ENCODE results near the gene TNS3.

DNA sequence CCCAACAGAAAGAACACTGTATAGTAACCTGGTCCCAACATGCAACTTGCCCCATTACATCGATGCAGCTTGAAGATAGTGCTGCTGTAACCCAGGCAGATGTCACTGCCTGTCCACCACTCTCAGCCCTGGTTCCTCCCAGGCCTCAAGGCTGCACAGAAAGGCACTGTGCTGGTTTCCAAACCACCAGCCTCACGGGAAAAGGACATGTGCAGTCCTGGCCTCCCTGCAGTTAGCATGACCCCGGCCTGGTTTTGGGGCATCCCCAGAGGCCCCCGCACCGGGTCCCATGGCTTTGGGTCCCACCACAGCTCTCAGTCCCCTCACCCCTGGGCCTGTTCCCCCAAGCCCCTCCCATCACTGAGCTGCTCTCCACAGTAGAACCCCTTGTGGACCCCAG lies 214.5 kb downstream of the TNS3 start:
- TF ChIP-seq CTCF (IDR thresholded peaks at IDR 0.05; ENCODE audit: low read depth, low read length, poor library complexity, severe bottlenecking) (no peak), EZH2phosphoT487 (IDR thresholded peaks at IDR 0.05; ENCODE audit: borderline replicate concordance, low read length) (no peak)

Data from DOHH2 (cell line).